Measurements from ENCODE around the gene VSIR.

The VSIR gene

GRCh38 chr10:71739358-71739900 is 33.9 kb downstream of the VSIR start:
- no peak for DNase-seq (ENCODE audit: extremely low read depth, low read depth)
- TF ChIP-seq, protein P1, sequence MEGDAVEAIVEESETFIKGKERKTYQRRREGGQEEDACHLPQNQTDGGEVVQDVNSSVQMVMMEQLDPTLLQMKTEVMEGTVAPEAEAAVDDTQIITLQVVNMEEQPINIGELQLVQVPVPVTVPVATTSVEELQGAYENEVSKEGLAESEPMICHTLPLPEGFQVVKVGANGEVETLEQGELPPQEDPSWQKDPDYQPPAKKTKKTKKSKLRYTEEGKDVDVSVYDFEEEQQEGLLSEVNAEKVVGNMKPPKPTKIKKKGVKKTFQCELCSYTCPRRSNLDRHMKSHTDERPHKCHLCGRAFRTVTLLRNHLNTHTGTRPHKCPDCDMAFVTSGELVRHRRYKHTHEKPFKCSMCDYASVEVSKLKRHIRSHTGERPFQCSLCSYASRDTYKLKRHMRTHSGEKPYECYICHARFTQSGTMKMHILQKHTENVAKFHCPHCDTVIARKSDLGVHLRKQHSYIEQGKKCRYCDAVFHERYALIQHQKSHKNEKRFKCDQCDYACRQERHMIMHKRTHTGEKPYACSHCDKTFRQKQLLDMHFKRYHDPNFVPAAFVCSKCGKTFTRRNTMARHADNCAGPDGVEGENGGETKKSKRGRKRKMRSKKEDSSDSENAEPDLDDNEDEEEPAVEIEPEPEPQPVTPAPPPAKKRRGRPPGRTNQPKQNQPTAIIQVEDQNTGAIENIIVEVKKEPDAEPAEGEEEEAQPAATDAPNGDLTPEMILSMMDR (IDR thresholded peaks at IDR 0.05; ENCODE audit: low read depth, low read length): no peak

DNA sequence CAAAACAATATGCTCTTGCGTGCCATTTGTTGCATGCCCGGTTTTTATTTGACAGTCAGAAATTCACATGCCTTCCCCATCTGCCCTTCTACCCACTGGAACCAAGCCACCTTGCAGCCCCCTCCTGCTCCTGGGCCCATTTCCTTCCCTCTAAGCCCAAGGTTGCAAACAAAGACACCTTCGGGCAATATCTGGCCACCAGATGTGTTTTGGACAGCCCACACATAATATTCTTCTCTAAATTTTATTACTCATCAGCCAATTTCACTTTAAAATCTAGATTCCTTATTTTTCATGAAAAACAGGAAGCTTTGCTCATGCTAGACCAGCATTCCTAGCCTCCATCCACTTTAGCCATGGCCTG is 35.5 kb downstream of the VSIR start:
- TF ChIP-seq, protein P1 (IDR thresholded peaks at IDR 0.05; ENCODE audit: low read depth, low read length): no peak
- DNase-seq (ENCODE audit: extremely low read depth, low read depth): no peak

- TF ChIP-seq, protein P1 (IDR thresholded peaks at IDR 0.05; ENCODE audit: low read depth, low read length): no peak
- no peak for DNase-seq (ENCODE audit: extremely low read depth, low read depth)
Measured at GRCh38 chr10:71737001-71737833, 36.1 kb downstream of the VSIR start.

GRCh38 chr10:71736570-71736952 is 36.8 kb downstream of the VSIR start:
- TF ChIP-seq, protein P1 (IDR thresholded peaks at IDR 0.05; ENCODE audit: low read depth, low read length): no peak
- DNase-seq (ENCODE audit: extremely low read depth, low read depth): no peak

DNA sequence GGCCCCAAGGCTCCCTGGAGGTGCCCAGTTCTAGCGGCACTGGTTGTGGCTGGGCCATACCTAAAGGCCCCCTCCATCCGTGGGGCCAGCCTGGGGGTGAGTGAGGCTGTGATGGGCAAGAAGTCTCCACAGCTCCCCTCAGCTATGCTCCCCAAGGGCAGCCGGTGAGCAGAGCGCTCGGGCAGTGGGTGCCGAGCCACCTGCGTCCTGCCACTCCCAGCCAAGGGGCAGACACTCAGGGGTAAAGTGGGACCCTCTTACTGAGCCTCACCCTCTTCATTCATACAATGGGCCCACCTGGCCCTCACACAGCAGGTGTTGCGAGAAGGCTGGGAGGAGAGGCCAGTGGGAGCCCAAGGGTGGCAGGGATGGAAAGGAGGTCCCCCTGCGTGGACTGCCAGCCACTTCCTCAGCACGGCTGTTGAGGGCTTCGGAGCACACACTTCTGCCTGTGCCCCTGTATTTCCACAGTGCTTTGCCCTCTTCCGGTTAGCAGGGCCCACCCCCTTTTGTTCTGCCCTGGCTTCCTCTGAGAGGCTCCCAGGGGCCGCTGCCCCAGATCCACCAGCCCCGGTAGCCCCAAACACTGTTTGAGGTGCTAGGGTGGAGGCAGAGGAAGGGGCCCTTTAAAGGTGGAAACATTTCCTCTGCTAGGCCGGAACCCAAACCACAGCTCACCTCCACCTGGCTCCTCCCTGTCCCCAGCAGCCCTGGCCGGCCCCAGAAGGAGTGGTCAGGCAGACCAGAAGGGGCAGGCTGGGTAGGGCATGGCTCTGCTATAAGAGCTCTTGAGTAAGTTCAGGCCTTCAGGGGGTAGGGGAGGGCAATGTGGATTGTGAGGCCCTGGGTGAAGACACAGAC is 37.4 kb downstream of the VSIR start:
- TF ChIP-seq, protein P1 (IDR thresholded peaks at IDR 0.05; ENCODE audit: low read depth, low read length): no peak
- DNase-seq (ENCODE audit: extremely low read depth, low read depth): no peak

- DNase-seq (ENCODE audit: extremely low read depth, low read depth): no peak
- TF ChIP-seq, protein P1 (IDR thresholded peaks at IDR 0.05; ENCODE audit: low read depth, low read length): no peak
Measured at GRCh38 chr10:71734797-71735196, 38.5 kb downstream of the VSIR start.

- TF ChIP-seq, protein P1 (IDR thresholded peaks at IDR 0.05; ENCODE audit: low read depth, low read length): no peak
- DNase-seq (ENCODE audit: extremely low read depth, low read depth): no peak
Measured at GRCh38 chr10:71731791-71732190, 41.5 kb downstream of the VSIR start.
